Prostate gland (tissue), 2 donors: ENCODE results near the gene SLC39A9. TPM values are rescaled to one million over a fixed set of nuclear protein-coding genes. Genes with fewer than 3 reads are reported as not detected.

Source experiments
- DNase-seq: peaks from one replicate; pipeline ENCODE4 v3.0.0-alpha.2; 2019; ENCODE audit warnings: low spot score
- H3K27ac ChIP-seq, 2 donors: fragments of 200-600 bp; sonication (generic); 2 replicates each; pipeline ENCODE4 v1.5.1; 2017 to 2019
- H3K27me3 ChIP-seq: fragments of 200-600 bp; sonication (generic); replicated peaks from 2 replicates; pipeline ENCODE4 v1.5.1; 2019; ENCODE audit not compliant: insufficient read depth
- H3K36me3 ChIP-seq, 2 donors: fragments of 200-600 bp; sonication (generic); 1 replicate in 1 of 2; 2 replicates in 1 of 2; pipeline versions ENCODE4 v1.5.1 to v1.8.1; 2017 to 2019
- H3K4me1 ChIP-seq: fragments of 200-600 bp; sonication (generic); replicated peaks from 2 replicates; pipeline ENCODE4 v1.5.1; 2019
- H3K4me3 ChIP-seq, 2 donors: fragments of 200-600 bp; sonication (generic); 2 replicates each; pipeline ENCODE4 v1.5.1; 2017 to 2019
- H3K9me3 ChIP-seq: fragments of 200-600 bp; sonication (generic); 2 replicates; pipeline ENCODE4 v1.5.1; 2017
- POLR2A ChIP-seq: fragments of 450-650 bp; IDR thresholded peaks from one replicate; pipeline ENCODE4 v1.6.1; 2016; ENCODE audit warnings: antibody characterized with exemption, mild to moderate bottlenecking
- POLR2AphosphoS5 ChIP-seq: sonication (generic); formaldehyde crosslinking; IDR thresholded peaks from one replicate; pipeline ENCODE4 v1.6.1; 2017; ENCODE audit warnings: antibody characterized with exemption
- WGBS: methylation state at CpG from one replicate; pipeline ENCODE4 v1.1.5; 2018; 5-methylcytosine and 5-hydroxymethylcytosine counted together
- intact Hi-C: fragments of 100-400 bp; cut with DNase I; formaldehyde crosslinking; loops from one replicate; pipeline ENCODE4 v1.14.2; 2022
- total RNA-seq, 2 donors: library from RNA; depleted of rRNA; stranded (reverse); fragments of >200 nt; gene quantifications; one replicate each; pipeline ENCODE4 v1.1.0, GENCODE V29; 2016
- TF ChIP-seq, protein P1 (sequence below), 4 experiments: fragments of 200-600 bp in 2 of 4; fragments of 450-650 bp in 2 of 4; sonication (generic) in 2 of 4; IDR thresholded peaks; 1 replicate in 3 of 4; 2 replicates in 1 of 4; pipeline ENCODE4 v1.5.1; 2016 to 2019; ENCODE audit warnings: antibody characterized with exemption in 4 of 4, mild to moderate bottlenecking in 2 of 4, moderate library complexity in 2 of 4

Gene SLC39A9
- total RNA-seq, 2 donors from 2014 or later: 71.5 to 102 TPM

DNA sequence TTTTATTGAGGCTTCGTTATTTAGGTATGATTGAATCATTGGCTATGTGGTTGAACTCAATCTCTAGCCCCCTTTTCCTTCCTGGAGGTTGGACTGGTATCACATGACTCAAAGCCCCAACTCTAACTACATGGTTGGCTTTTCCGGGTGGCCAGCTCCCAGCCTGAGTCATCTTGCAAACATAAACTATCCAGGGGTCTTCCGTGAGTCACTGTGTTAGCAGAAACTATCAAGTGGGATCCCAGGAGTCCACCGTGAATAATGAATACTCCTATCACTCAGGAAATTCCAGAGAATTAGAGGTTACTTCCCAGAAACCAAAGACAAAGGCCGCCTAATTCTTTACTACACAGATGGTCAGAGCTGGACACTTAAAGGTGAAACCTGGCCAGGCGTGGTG is 66.3 kb downstream of the SLC39A9 start:
- H3K4me1 ChIP-seq: no peaks in the 10 kb centered on the region
- WGBS: 82% methylated on average over 6 of the region's 6 CpGs
- no peaks in the 10 kb centered on the region for H3K9me3 ChIP-seq
- no peak overlapping the region for H3K27ac ChIP-seq
- intact Hi-C loops: no loop called here
- no peak overlapping the region for H3K4me3 ChIP-seq
- DNase-seq: no peak
- no peaks in the 10 kb centered on the region for H3K36me3 ChIP-seq
- TF ChIP-seq POLR2A (no peak), POLR2AphosphoS5 (no peak)
- TF ChIP-seq, protein P1, sequence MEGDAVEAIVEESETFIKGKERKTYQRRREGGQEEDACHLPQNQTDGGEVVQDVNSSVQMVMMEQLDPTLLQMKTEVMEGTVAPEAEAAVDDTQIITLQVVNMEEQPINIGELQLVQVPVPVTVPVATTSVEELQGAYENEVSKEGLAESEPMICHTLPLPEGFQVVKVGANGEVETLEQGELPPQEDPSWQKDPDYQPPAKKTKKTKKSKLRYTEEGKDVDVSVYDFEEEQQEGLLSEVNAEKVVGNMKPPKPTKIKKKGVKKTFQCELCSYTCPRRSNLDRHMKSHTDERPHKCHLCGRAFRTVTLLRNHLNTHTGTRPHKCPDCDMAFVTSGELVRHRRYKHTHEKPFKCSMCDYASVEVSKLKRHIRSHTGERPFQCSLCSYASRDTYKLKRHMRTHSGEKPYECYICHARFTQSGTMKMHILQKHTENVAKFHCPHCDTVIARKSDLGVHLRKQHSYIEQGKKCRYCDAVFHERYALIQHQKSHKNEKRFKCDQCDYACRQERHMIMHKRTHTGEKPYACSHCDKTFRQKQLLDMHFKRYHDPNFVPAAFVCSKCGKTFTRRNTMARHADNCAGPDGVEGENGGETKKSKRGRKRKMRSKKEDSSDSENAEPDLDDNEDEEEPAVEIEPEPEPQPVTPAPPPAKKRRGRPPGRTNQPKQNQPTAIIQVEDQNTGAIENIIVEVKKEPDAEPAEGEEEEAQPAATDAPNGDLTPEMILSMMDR (IDR thresholded peaks at IDR 0.05): no peak
- no peaks in the 10 kb centered on the region for H3K27me3 ChIP-seq

DNA sequence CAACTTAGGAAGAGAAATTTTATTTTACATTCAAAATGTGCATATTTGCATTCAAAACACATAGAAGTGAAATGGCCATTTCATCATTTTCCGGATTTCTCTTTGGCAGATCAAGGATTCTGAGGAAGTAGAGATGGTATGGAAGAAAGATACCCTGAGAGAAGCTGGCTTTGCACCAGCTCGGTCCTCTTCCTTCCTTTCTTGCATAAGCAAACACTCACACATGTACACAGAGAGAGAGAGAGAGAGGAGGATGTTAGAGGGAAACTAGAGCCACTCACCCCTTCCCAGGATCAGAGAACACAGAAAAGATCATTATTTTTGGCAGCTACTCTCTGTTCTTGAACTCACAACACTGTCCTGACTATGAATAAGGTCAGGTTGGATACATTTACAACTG is 70.5 kb downstream of the SLC39A9 start:
- no peak for TF ChIP-seq POLR2AphosphoS5
- no peak for TF ChIP-seq POLR2A
- DNase-seq: no peak
- no peak overlapping the region for H3K4me3 ChIP-seq
- 57% methylated on average over 2 of the region's 2 CpGs for WGBS
- H3K36me3 ChIP-seq: no peaks in the 10 kb centered on the region
- H3K27ac ChIP-seq: no peak overlapping the region
- no peaks in the 10 kb centered on the region for H3K4me1 ChIP-seq
- no peaks in the 10 kb centered on the region for H3K9me3 ChIP-seq
- H3K27me3 ChIP-seq: no peaks in the 10 kb centered on the region
- intact Hi-C loops: no loop called here

DNA sequence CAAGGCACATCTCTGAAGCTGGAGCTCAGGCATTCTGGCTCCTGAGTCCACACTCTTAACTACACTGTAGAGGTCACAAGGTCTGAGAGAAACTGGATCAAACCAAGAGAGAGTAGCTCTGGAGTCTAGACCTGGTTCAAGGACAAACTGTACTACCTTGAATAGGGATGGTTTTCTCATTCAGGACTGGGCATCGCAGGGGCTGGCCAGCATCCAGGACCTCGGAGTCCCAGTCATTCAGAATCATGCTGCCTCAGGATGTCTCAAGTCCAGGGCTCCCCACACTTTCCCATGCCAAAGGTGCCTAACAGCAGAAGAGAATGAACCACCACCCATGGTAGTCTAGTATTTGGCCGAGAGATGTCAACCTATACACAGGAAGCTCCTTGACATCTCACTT is 72.9 kb downstream of the SLC39A9 start:
- no peak for DNase-seq
- no peaks in the 10 kb centered on the region for H3K36me3 ChIP-seq
- no peaks in the 10 kb centered on the region for H3K27me3 ChIP-seq
- H3K4me3 ChIP-seq: no peak overlapping the region
- intact Hi-C loops: no loop called here
- no peaks in the 10 kb centered on the region for H3K4me1 ChIP-seq
- 86% methylated on average over 3 of the region's 3 CpGs for WGBS
- no peak overlapping the region for H3K27ac ChIP-seq
- no peak for TF ChIP-seq POLR2AphosphoS5
- TF ChIP-seq, protein P1 (IDR thresholded peaks at IDR 0.05): no peak
- TF ChIP-seq POLR2A: no peak
- no peaks in the 10 kb centered on the region for H3K9me3 ChIP-seq

DNA sequence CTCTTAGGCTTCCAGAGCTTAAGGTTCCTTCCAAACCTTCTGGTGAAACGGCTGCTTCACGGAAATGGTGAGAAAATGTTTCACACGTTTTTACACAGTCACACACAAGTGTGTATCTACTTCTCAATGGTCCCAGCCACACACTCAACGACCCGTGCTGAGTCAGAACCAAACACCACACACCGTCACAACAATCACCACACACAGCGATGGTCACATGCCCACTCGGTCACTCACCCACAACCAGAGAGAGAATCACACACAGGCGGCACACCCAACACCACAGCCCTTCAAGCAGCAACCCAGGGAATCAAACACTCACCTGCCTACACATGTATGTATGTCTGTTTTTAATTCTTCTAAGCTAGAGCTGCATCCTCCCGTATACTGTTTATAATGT is 73.4 kb downstream of the SLC39A9 start:
- 87% methylated on average over 10 of the region's 10 CpGs for WGBS
- TF ChIP-seq POLR2A (no peak), POLR2AphosphoS5 (no peak)
- TF ChIP-seq, protein P1 (IDR thresholded peaks at IDR 0.05): no peak
- H3K4me1 ChIP-seq: no peaks in the 10 kb centered on the region
- no peaks in the 10 kb centered on the region for H3K36me3 ChIP-seq
- H3K27ac ChIP-seq: no peak overlapping the region
- no peak overlapping the region for H3K4me3 ChIP-seq
- no peaks in the 10 kb centered on the region for H3K27me3 ChIP-seq
- intact Hi-C loops: no loop called here
- no peak for DNase-seq
- no peaks in the 10 kb centered on the region for H3K9me3 ChIP-seq

DNA sequence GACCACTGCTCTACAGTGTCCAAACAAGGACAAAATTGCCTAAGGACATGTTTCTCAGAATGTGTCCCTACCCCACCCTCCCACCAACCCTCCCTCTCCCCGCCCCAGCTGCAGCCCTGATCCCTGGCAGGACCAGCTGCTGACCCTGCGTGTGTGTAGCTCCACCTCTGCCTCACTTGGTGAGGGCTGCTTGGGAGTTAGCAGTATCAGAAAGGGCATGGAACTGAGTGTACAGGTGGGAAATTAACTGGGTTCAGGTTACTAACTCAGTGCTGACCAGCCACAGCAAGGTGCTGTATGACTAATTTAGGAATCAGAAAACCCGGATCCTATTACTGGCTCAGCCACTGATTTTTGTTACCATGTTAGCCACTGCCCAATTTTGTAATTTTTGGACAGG is 74.8 kb downstream of the SLC39A9 start:
- DNase-seq: no peak
- Histone ChIP-seq H3K27me3 (no peaks in the 10 kb centered on the region), H3K4me1 (no peaks in the 10 kb centered on the region), H3K36me3 (no peaks in the 10 kb centered on the region), H3K27ac (no peak overlapping the region), H3K9me3 (no peaks in the 10 kb centered on the region), H3K4me3 (no peak overlapping the region)
- TF ChIP-seq POLR2A (no peak), POLR2AphosphoS5 (no peak)
- TF ChIP-seq, protein P1 (IDR thresholded peaks at IDR 0.05): no peak
- intact Hi-C loops: no loop called here
- WGBS: 52% methylated on average over 3 of the region's 3 CpGs
